CD8-positive, alpha-beta memory T cell (primary cell): ENCODE results near the gene SPSB1. TPM values are rescaled to one million over a fixed set of nuclear protein-coding genes. Genes with fewer than 3 reads are reported as not detected.

ENCODE experiments used
- CTCF ChIA-PET: fragments of 350-600 bp; sonication (Branson Sonifier 250); formaldehyde crosslinking; loops from one replicate; lab custom pipeline; 2021; ENCODE audit warnings: antibody characterized with exemption; lab: Charles Lee
- POLR2A ChIA-PET: fragments of 350-600 bp; sonication (Branson Sonifier 250); formaldehyde crosslinking; loops from one replicate; lab custom pipeline; 2021; ENCODE audit warnings: antibody characterized with exemption; lab: Charles Lee
- DNase-seq, 5 donors: peaks; one replicate each; pipeline versions ENCODE4 v3.0.0 to v3.0.0-alpha.2; 2020 to 2022; ENCODE audit warnings: mixed read lengths in 1 of 5
- H3K27ac ChIP-seq: one replicate; pipeline ENCODE4 v1.7.0; 2013; ENCODE audit warnings: low read depth, mild to moderate bottlenecking, low read length, moderate library complexity
- H3K27me3 ChIP-seq: 2 replicates; pipeline ENCODE4 v1.7.0; 2013; ENCODE audit warnings: low read length, mild to moderate bottlenecking; ENCODE audit not compliant: insufficient read depth, poor library complexity, severe bottlenecking
- H3K36me3 ChIP-seq: 2 replicates; pipeline ENCODE4 v1.7.0; 2013; ENCODE audit warnings: mild to moderate bottlenecking, low read length, moderate library complexity; ENCODE audit not compliant: insufficient read depth
- H3K4me1 ChIP-seq: 2 replicates; pipeline ENCODE4 v1.7.0; 2013; ENCODE audit warnings: mild to moderate bottlenecking, low read length, moderate library complexity; ENCODE audit not compliant: insufficient read depth
- H3K4me3 ChIP-seq: 2 replicates; pipeline ENCODE4 v1.7.0; 2013; ENCODE audit warnings: mild to moderate bottlenecking, low read length
- H3K9me3 ChIP-seq: 2 replicates; pipeline ENCODE4 v1.7.0; 2013; ENCODE audit warnings: mild to moderate bottlenecking, low read length
- H3K27ac Mint-ChIP-seq, 8 donors: one replicate each; pipeline ENCODE4 v1.8.0; 2020 to 2021; ENCODE audit warnings: mixed read lengths in 8 of 8, mild to moderate bottlenecking in 6 of 8, inconsistent platforms in 3 of 8, moderate library complexity in 3 of 8
- H3K27me3 Mint-ChIP-seq, 2 donors: one replicate each; pipeline ENCODE4 v1.8.0; 2020 to 2021; ENCODE audit warnings: mixed read lengths in 2 of 2, mild to moderate bottlenecking in 1 of 2, moderate library complexity in 1 of 2
- H3K36me3 Mint-ChIP-seq, 3 donors: one replicate each; pipeline ENCODE4 v1.8.0; 2020 to 2021; ENCODE audit warnings: mixed read lengths in 3 of 3, inconsistent platforms in 1 of 3, mild to moderate bottlenecking in 1 of 3
- H3K4me1 Mint-ChIP-seq, 3 donors: one replicate each; pipeline ENCODE4 v1.8.0; 2020 to 2021; ENCODE audit warnings: mixed read lengths in 3 of 3, inconsistent platforms in 1 of 3, mild to moderate bottlenecking in 1 of 3
- H3K4me3 Mint-ChIP-seq, 7 donors: one replicate each; pipeline ENCODE4 v1.8.0; 2020 to 2021; ENCODE audit warnings: mixed read lengths in 7 of 7, mild to moderate bottlenecking in 6 of 7, moderate library complexity in 4 of 7, inconsistent platforms in 2 of 7
- H3K9me3 Mint-ChIP-seq, 5 donors: one replicate each; pipeline ENCODE4 v1.8.0; 2020 to 2022; ENCODE audit warnings: mixed read lengths in 5 of 5, mild to moderate bottlenecking in 3 of 5, moderate library complexity in 2 of 5, inconsistent platforms in 1 of 5
- polyA plus RNA-seq: library from polyadenylated mRNA; unstranded; fragments of 300-500 nt; fragmentation: Illumina TruSeq; gene quantifications from one replicate; pipeline ENCODE4 v1.2.3, GENCODE V29; 2021
- total RNA-seq, 2 experiments: library from RNA; stranded (reverse); gene quantifications; one replicate each; pipeline ENCODE4 v1.2.3, GENCODE V29; 2021

Gene SPSB1
- total and polyA plus RNA-seq, 3 experiments from 2014 or later, result 0.92 to 2.8 (median 1.2) TPM

DNA sequence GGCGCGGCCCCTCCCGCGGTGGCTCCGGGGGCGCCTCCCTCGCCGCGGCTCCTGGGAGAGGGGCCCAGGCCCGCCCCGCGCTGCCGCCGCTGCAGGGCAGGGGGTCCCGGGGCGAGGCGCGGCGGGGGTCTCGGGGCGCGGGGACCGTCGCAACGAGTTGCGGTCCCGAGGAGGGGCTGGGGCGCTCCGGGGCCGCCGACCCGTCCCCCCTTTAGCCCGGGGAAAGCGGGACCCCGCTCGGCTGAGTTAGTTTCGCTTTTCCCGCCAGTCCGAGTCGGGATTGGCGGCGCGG is 493 bp downstream of the SPSB1 start:
- no peak overlapping the region for H3K4me3 Mint-ChIP-seq
- peaks cover 5 to 7% (median 7%) of the 10 kb centered on the region in 5 donors for H3K9me3 Mint-ChIP-seq
- no peaks in the 10 kb centered on the region for H3K36me3 Mint-ChIP-seq
- peaks cover 4 to 27% (median 13%) of the 10 kb centered on the region in 3 donors for H3K4me1 Mint-ChIP-seq
- no peak overlapping the region for H3K27ac ChIP-seq
- H3K4me3 ChIP-seq, result no peak overlapping the region
- POLR2A ChIA-PET, result no interaction called here
- H3K4me1 ChIP-seq, result peaks cover 26% of the 10 kb centered on the region
- H3K36me3 ChIP-seq, result no peaks in the 10 kb centered on the region
- H3K27me3 Mint-ChIP-seq, result no peaks in the 10 kb centered on the region
- H3K9me3 ChIP-seq, result peaks cover 3% of the 10 kb centered on the region
- CTCF ChIA-PET, result no interaction called here
- H3K27me3 ChIP-seq, result no peaks in the 10 kb centered on the region
- H3K27ac Mint-ChIP-seq, result no peak overlapping the region
- no peak for DNase-seq

DNA sequence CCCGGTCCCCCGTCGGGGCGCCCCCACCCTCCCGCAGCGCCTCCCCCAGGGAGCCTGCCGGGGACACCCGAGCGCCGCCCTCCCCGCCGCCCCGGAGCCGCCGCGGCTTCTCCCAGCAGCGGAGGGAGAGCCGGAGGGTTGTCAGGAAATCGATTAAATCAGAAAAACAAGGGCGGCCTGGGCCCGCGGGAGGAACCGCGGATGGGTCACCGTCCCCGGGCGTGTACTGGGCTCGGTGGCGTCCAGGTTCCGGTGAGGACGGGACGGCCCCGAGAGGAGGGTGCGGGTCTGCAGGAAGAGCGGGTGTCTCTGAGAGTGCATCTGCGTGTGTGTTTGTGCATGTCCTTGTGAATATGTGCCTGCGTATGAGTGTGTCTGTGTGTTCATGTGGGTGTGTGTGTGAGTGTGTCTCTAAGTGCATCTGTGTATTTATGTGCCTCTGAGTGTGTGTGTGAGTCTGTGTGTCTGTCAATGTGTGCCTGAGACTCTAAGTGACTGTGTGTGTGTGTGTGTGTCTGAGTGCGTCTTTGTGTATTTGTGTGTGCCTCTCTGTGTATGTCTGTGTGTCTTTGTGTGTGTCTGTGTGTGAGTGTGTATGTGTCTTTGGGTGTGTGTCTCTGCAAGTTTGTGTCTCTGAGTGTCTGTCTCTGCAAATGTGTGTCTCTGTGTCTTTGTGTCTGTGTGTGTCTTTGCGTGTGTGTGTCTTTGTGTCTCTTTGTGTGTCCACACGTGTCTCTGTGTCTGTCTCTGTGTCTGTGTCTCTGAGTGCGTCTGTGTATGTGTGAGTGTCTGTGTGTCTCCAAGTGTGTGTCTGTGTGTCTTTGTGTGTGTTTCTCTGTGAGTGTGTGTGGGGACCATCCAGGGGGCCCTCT is 1.1 kb downstream of the SPSB1 start:
- Histone ChIP-seq H3K27me3 (no peaks in the 10 kb centered on the region), H3K4me3 (peak overlapping the region; percentile 66), H3K9me3 (no peaks in the 10 kb centered on the region), H3K27ac (no peak overlapping the region), H3K4me1 (peaks cover 26% of the 10 kb centered on the region), H3K36me3 (no peaks in the 10 kb centered on the region)
- DNase-seq, result peak; percentile 28 to 58 (median 37)
- no peaks in the 10 kb centered on the region for H3K27me3 Mint-ChIP-seq
- ChIA-PET CTCF (no interaction called here), POLR2A (no interaction called here)
- H3K9me3 Mint-ChIP-seq, result peaks cover 3 to 5% (median 3%) of the 10 kb centered on the region in 5 donors
- H3K27ac Mint-ChIP-seq, result no peak overlapping the region
- H3K4me1 Mint-ChIP-seq, result peaks cover 4 to 27% (median 13%) of the 10 kb centered on the region in 3 donors
- H3K4me3 Mint-ChIP-seq, result no peak overlapping the region
- no peaks in the 10 kb centered on the region for H3K36me3 Mint-ChIP-seq

DNA sequence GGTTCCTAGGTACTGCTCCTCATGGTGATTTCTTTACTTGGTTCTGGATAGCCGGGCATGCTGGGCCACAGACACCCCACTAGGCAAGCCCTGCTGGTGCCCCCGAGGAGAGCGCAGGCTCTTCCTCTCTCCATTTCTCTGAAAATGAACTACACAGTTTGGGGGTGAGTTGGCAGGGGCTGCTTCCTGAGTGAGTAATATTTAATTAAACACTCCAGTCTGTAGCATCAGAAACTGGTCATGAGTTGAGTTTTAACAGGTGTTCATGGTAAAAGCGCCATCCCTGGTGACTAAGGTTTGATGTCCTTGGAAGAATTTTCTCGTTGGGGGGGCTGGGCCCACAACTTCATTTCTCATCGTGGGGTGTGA is 1.7 kb downstream of the SPSB1 start:
- Mint-ChIP-seq H3K36me3 (no peaks in the 10 kb centered on the region), H3K27me3 (no peaks in the 10 kb centered on the region), H3K27ac (no peak overlapping the region), H3K4me1 (peaks cover 4 to 27% (median 13%) of the 10 kb centered on the region in 3 donors), H3K4me3 (no peak overlapping the region), H3K9me3 (no peaks in the 10 kb centered on the region)
- Histone ChIP-seq H3K27me3 (no peaks in the 10 kb centered on the region), H3K9me3 (no peaks in the 10 kb centered on the region), H3K36me3 (no peaks in the 10 kb centered on the region), H3K4me3 (peak overlapping the region; percentile 66), H3K4me1 (peaks cover 25% of the 10 kb centered on the region), H3K27ac (no peak overlapping the region)
- CTCF ChIA-PET, result no interaction called here
- DNase-seq, result no peak
- POLR2A ChIA-PET, result no interaction called here

DNA sequence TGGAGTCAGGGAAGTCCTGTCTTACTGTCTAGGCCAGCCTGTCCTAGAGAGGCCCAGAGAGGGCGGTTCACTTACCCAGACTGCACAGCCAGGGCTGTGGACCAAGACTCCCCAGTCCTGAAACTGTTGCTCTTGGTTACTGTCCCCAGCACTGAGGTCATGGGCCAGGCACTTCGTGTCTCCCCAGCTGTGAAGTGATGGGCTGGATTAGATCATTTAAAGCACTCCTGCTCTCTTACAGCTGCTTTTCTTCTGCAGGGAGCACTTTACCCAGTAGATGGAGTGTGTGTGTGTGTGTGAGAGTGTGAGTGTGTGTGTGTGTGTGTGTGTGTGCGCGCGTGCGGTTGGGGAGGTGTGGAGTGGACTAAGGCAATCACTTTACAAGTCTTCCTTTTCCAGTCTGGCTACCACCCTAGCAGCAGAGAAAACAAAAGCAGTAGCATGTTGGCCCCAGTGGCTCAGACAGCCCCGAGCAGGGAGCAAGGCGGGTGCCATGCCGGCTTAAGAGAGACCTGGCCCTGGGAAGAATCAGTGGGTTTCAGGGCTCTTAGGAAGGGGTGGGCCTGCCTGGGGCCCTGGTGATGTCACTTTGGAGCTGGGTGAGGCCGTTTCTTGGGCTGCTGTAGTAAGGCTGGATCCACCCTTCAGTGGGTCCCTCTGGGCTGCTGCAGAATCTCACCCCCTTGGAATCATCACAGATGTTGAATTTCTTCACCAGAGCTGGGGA is 2.4 kb downstream of the SPSB1 start:
- Mint-ChIP-seq H3K9me3 (no peaks in the 10 kb centered on the region), H3K4me3 (peak overlapping the region in 2 of 7 donors; percentile 4 to 48)

DNA sequence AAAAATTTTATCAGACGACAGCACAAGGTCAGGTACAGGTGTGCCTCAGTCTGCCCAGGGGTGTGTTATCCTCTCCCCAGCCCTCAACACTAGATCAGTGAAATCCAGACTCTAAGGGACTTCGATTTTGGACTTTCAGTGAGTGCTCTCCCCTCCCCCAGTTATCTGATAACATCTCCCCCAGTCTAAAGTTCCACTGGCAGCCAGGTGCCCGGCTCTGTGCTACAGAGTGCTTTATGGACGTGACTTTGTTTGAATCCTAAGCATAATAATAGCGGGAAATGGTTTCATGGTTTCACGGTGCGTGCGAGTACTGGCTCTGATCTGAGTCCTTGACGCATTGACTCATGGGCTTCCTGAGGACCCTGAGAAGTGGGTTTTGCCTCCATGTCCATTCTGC is 3.2 kb downstream of the SPSB1 start:
- H3K4me3 Mint-ChIP-seq, result peak overlapping the region in 4 of 7 donors; percentile 12 to 49 (median 34)
- ChIA-PET CTCF (interaction anchor here (0.9 kb wide), 1 partner anchor 195 kb away, joined by 3 read pairs; no protein-coding TSS in a partner anchor), POLR2A (no interaction called here)
- H3K27ac Mint-ChIP-seq, result no peak overlapping the region
- H3K4me1 Mint-ChIP-seq, result peaks cover 5 to 26% (median 6%) of the 10 kb centered on the region in 3 donors
- no peaks in the 10 kb centered on the region for H3K9me3 Mint-ChIP-seq
- H3K27me3 Mint-ChIP-seq, result no peaks in the 10 kb centered on the region
- Histone ChIP-seq H3K27me3 (no peaks in the 10 kb centered on the region), H3K4me3 (no peak overlapping the region), H3K27ac (no peak overlapping the region), H3K4me1 (peaks cover 15% of the 10 kb centered on the region), H3K9me3 (no peaks in the 10 kb centered on the region), H3K36me3 (no peaks in the 10 kb centered on the region)
- peaks cover 0 to 3% (median 0%) of the 10 kb centered on the region in 3 donors for H3K36me3 Mint-ChIP-seq
- DNase-seq, result no peak

More for the DNA sequence above, 2.4 kb downstream of the SPSB1 start:
- Mint-ChIP-seq H3K27ac (peak overlapping the region in 3 of 8 donors; percentile 38 to 77 (median 64)), H3K4me1 (peaks cover 4 to 20% (median 7%) of the 10 kb centered on the region in 3 donors), H3K27me3 (no peaks in the 10 kb centered on the region), H3K36me3 (no peaks in the 10 kb centered on the region)
- DNase-seq, result no peak
- Histone ChIP-seq H3K4me3 (no peak overlapping the region), H3K27ac (no peak overlapping the region), H3K27me3 (no peaks in the 10 kb centered on the region), H3K36me3 (no peaks in the 10 kb centered on the region), H3K9me3 (no peaks in the 10 kb centered on the region), H3K4me1 (peaks cover 18% of the 10 kb centered on the region)
- ChIA-PET POLR2A (no interaction called here), CTCF (interaction anchor here (0.9 kb wide), 1 partner anchor 196 kb away, joined by 3 read pairs; no protein-coding TSS in a partner anchor)

DNA sequence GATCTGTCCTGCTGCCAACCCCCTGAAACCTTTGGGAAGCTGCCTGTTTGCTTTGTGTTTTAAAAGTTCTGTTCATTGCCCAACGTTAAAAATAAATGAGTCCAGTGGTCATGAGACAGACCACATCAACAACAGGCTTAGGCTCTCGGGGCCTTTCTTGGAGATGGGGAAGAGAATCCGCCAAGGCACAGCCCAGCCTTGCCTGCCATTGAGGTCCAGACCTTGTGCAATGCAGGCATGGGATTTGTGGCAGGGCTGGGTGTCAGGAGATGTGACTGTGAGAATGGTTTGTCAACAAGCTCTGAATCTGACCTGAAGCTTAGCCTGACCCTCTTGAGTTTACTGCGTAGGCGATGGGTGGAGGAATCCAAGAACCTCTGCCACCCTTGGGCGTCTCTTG is 4.2 kb downstream of the SPSB1 start:
- Histone ChIP-seq H3K9me3 (no peaks in the 10 kb centered on the region), H3K27me3 (no peaks in the 10 kb centered on the region), H3K4me3 (no peak overlapping the region), H3K36me3 (no peaks in the 10 kb centered on the region), H3K27ac (no peak overlapping the region), H3K4me1 (peaks cover 15% of the 10 kb centered on the region)
- H3K27ac Mint-ChIP-seq, result no peak overlapping the region
- DNase-seq, result no peak
- no peaks in the 10 kb centered on the region for H3K9me3 Mint-ChIP-seq
- CTCF ChIA-PET, result no interaction called here
- POLR2A ChIA-PET, result no interaction called here
- H3K4me3 Mint-ChIP-seq, result no peak overlapping the region
- peaks cover 5 to 27% (median 6%) of the 10 kb centered on the region in 3 donors for H3K4me1 Mint-ChIP-seq
- H3K36me3 Mint-ChIP-seq, result peaks cover 0 to 3% (median 0%) of the 10 kb centered on the region in 3 donors
- H3K27me3 Mint-ChIP-seq, result no peaks in the 10 kb centered on the region

DNA sequence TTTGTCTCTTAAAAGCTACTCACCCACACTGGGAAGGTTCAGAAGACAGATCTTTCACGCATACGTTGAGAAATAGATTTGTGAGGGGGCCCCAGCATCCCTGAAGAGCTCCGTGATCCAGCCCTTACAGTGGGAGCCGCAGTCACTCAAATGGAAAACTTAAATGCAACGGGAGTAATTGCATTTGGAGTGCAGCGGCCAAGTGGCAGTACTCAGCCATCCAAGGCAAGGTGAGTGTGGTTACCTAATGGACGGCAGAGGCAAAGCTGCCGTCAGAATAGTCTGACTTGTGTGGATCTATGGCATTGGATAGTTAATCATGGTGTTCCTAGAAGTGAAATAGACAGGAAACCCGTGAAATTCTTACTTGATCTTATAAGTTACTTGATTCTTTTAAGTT is 5.1 kb downstream of the SPSB1 start:
- Histone ChIP-seq H3K4me1 (peaks cover 15% of the 10 kb centered on the region), H3K27ac (no peak overlapping the region), H3K4me3 (no peak overlapping the region), H3K27me3 (no peaks in the 10 kb centered on the region), H3K9me3 (no peaks in the 10 kb centered on the region), H3K36me3 (no peaks in the 10 kb centered on the region)
- no peaks in the 10 kb centered on the region for H3K27me3 Mint-ChIP-seq
- H3K27ac Mint-ChIP-seq, result no peak overlapping the region
- H3K4me3 Mint-ChIP-seq, result no peak overlapping the region
- peaks cover 5 to 30% (median 6%) of the 10 kb centered on the region in 3 donors for H3K4me1 Mint-ChIP-seq
- H3K9me3 Mint-ChIP-seq, result no peaks in the 10 kb centered on the region
- no peak for DNase-seq
- ChIA-PET CTCF (interaction anchor here (1.4 kb wide), 1 partner anchor 157 kb away, joined by 4 read pairs; no protein-coding TSS in a partner anchor), POLR2A (no interaction called here)
- H3K36me3 Mint-ChIP-seq, result peaks cover 0 to 3% (median 0%) of the 10 kb centered on the region in 3 donors

DNA sequence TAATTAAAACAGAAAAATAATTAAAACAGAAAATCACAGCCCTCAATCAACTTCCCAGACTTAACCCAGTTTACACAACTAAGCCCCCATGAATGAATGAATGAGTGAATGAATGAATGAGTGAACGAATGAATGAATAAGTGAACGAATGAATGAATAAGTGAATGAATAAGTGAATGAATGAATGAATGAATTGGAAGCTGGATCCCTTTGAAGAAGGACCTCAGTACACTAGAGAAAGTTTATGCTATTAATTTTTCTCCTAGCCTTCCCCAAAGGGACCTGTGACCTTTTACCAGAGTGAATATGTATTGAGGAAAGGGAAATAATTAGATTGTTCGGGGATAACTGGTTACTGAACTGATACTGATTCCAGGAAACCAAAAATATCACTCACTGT is 5.6 kb downstream of the SPSB1 start:
- no peak for DNase-seq
- no peak overlapping the region for H3K27ac ChIP-seq
- no peaks in the 10 kb centered on the region for H3K27me3 ChIP-seq
- no peaks in the 10 kb centered on the region for H3K36me3 ChIP-seq
- ChIA-PET CTCF (interaction anchor here (1.4 kb wide), 1 partner anchor 157 kb away, joined by 4 read pairs; no protein-coding TSS in a partner anchor), POLR2A (no interaction called here)
- no peak overlapping the region for H3K4me3 ChIP-seq
- Mint-ChIP-seq H3K27ac (no peak overlapping the region), H3K27me3 (no peaks in the 10 kb centered on the region), H3K9me3 (no peaks in the 10 kb centered on the region), H3K36me3 (peaks cover 0 to 3% (median 0%) of the 10 kb centered on the region in 3 donors), H3K4me1 (peaks cover 5 to 34% (median 6%) of the 10 kb centered on the region in 3 donors), H3K4me3 (no peak overlapping the region)
- peaks cover 15% of the 10 kb centered on the region for H3K4me1 ChIP-seq
- no peaks in the 10 kb centered on the region for H3K9me3 ChIP-seq
